ENCODE results near the gene OR51A7.
"Not testable (repeated sequence)": the region's sequence is repeated elsewhere in the genome, so short reads cannot be mapped to it uniquely, and the experiment has no call there.

The OR51A7 gene, protein sequence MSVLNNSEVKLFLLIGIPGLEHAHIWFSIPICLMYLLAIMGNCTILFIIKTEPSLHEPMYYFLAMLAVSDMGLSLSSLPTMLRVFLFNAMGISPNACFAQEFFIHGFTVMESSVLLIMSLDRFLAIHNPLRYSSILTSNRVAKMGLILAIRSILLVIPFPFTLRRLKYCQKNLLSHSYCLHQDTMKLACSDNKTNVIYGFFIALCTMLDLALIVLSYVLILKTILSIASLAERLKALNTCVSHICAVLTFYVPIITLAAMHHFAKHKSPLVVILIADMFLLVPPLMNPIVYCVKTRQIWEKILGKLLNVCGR

GRCh38 chr11:4903484-4903883 lies at the start of gene OR51A7:
OR51A7 (plus strand) TSS chr11:4903783; CDS start chr11:4907370, 3,587 bp downstream.
- FAIRE-seq (no peak), DNase-seq (ENCODE audit: insufficient read length, low spot score) (no peak)
- no peak for TF ChIP-seq POLR2A (IDR thresholded peaks at IDR 0.05; ENCODE audit: low read depth, low read length)

- FAIRE-seq; DNase-seq (ENCODE audit: insufficient read length, low spot score): not testable (repeated sequence)
Measured at GRCh38 chr11:4854286-4854685, 49.3 kb upstream of the OR51A7 start.

DNA sequence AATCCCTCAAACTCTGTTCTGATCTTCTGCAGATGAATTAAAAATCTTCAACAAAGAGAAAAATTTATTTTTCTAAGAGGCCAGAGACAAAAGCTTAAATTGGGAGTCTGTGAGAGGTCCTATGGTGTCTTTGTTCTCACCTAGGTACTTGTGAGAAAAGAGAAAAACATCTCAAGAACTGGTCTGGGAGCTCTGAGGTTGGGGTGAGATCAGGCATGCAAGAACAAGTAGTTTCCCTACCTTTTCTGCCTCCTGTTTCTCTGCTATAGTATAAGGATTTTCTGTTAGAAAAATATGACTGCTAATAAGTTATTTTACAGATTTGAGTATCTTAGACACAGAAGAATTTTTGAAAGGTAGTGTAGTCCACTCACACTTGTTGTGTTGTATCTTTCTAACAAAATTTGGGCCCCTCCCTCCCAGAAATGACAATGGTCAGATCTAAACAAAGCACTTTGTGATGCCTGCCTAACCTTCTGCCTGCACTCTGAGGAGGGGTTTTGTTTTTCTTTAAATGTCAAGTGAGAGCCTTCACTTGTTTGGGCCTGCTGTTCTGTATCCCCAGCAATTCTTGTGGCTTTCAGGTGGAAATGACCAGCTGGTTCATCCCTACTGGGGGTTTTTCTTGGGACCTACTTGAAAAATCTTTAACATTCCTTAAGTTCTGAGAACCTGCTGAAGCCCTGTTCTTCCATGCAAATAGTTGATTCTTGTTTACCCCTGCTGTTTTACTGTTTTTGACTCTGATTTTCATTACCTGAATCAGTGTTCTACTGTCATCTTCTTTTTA lies 40.9 kb upstream of the OR51A7 start:
- no peak for DNase-seq (ENCODE audit: insufficient read length, low spot score)
- no peak for FAIRE-seq
- TF ChIP-seq POLR2A (IDR thresholded peaks at IDR 0.05; ENCODE audit: low read depth, low read length): no peak

DNA sequence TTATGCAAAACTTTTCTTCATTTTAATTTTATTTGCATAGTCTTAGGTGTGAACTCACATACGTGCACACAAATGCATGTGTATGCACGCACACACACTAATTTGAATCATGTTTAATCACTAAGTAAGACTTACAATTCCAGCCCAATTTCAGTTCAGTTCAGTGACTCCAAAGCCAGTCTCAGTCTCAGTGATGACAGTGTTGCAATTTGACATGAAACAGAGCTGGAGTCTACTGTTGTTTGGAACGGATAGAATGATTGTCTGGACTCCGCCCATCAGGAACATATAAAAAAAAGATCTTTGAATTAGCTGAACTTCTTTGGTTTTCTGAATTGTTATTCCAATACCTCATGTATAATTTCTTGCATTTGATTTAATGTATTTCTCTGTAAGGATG lies 39.7 kb upstream of the OR51A7 start:
- TF ChIP-seq POLR2A (IDR thresholded peaks at IDR 0.05; ENCODE audit: low read depth, low read length): no peak
- FAIRE-seq: no peak
- DNase-seq (ENCODE audit: insufficient read length, low spot score): no peak

- FAIRE-seq (no peak), DNase-seq (ENCODE audit: insufficient read length, low spot score) (no peak)
- TF ChIP-seq POLR2A (IDR thresholded peaks at IDR 0.05; ENCODE audit: low read depth, low read length): no peak
Measured at GRCh38 chr11:4865855-4866254, 37.7 kb upstream of the OR51A7 start.

- FAIRE-seq: no peak
- TF ChIP-seq POLR2A (IDR thresholded peaks at IDR 0.05; ENCODE audit: low read depth, low read length): no peak
- DNase-seq (ENCODE audit: insufficient read length, low spot score): no peak
Measured at GRCh38 chr11:4881188-4881587, 22.4 kb upstream of the OR51A7 start.

GRCh38 chr11:4881860-4882500 lies 21.6 kb upstream of the OR51A7 start, which contains the start of gene OR51T1:
OR51T1 (plus strand) TSS chr11:4881900; CDS start chr11:4881900, 0 bp downstream.
- no peak for DNase-seq (ENCODE audit: insufficient read length, low spot score)
- FAIRE-seq: no peak
- no peak for TF ChIP-seq POLR2A (IDR thresholded peaks at IDR 0.05; ENCODE audit: low read depth, low read length)

DNA sequence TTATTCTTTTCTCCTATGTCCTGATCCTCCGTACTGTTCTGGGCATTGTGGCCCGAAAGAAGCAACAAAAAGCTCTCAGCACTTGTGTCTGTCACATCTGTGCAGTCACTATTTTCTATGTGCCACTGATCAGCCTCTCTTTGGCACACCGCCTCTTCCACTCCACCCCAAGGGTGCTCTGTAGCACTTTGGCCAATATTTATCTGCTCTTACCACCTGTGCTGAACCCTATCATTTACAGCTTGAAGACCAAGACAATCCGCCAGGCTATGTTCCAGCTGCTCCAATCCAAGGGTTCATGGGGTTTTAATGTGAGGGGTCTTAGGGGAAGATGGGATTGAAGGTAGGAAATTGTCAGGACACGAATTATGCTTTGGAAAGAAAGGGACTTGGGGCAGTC lies 21.0 kb upstream of the OR51A7 start:
- DNase-seq (ENCODE audit: insufficient read length, low spot score): no peak

DNA sequence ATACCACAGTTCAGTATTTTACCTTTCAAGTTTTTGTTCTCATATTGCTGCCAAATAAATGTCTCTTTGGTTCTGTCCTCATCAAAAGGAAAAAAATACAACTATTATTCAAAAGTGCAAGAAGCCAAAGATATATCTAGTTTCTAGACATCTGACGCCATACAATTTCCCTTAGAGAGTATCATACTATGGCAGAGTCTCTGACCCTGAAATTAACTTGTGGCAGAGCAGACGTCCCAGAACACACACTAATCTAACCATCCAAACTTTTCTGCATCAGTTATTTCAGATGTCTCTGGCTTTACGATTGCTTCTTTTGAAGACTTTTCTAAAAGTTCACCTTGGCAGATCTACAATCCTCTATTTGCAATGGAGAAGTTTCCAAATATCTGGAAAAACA lies 19.2 kb upstream of the OR51A7 start:
- TF ChIP-seq POLR2A (IDR thresholded peaks at IDR 0.05; ENCODE audit: low read depth, low read length): no peak
- FAIRE-seq: no peak

More for the DNA sequence above, 21.0 kb upstream of the OR51A7 start:
- FAIRE-seq: no peak
- no peak for TF ChIP-seq POLR2A (IDR thresholded peaks at IDR 0.05; ENCODE audit: low read depth, low read length)

GRCh38 chr11:4886186-4886585 lies 17.4 kb upstream of the OR51A7 start:
- no peak for TF ChIP-seq POLR2A (IDR thresholded peaks at IDR 0.05; ENCODE audit: low read depth, low read length)
- DNase-seq (ENCODE audit: insufficient read length, low spot score): no peak
- FAIRE-seq: no peak

More for the DNA sequence above, 19.2 kb upstream of the OR51A7 start:
- DNase-seq (ENCODE audit: insufficient read length, low spot score): no peak

DNA sequence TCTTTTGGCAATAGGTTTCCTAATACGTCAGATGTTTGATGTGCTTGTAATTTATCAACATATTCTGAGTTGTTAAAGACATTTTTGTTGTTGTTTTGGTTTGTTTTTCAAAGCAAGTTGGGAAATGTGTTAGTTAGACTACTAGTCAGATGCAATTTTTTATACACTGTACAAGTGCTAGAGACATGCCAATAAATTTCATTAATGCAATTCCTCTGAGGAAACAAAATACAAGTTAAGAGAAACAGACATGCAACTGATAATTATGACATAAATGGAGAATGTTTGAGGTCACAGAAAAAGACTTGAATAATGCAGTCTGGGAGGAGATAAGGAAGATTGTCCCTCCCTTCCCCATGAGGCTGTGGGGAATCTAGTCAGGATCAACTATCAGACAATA lies 16.0 kb upstream of the OR51A7 start:
- no peak for DNase-seq (ENCODE audit: insufficient read length, low spot score)
- TF ChIP-seq POLR2A (IDR thresholded peaks at IDR 0.05; ENCODE audit: low read depth, low read length): no peak
- FAIRE-seq: no peak

- no peak for TF ChIP-seq POLR2A (IDR thresholded peaks at IDR 0.05; ENCODE audit: low read depth, low read length)
- FAIRE-seq (peak; percentile 27), DNase-seq (ENCODE audit: insufficient read length, low spot score) (no peak)
Measured at GRCh38 chr11:4890279-4890678, 13.3 kb upstream of the OR51A7 start.

- FAIRE-seq (peak; percentile 97), DNase-seq (ENCODE audit: insufficient read length, low spot score) (peak; percentile 13)
- TF ChIP-seq POLR2A (IDR thresholded peaks at IDR 0.05; ENCODE audit: low read depth, low read length): no peak
Measured at GRCh38 chr11:4891996-4892640, 11.5 kb upstream of the OR51A7 start.

- FAIRE-seq (no peak), DNase-seq (ENCODE audit: insufficient read length, low spot score) (no peak)
Measured at GRCh38 chr11:4916581-4916980, 13.0 kb downstream of the OR51A7 start.

More at GRCh38 chr11:4916581-4916980, 13.0 kb downstream of the OR51A7 start:
- TF ChIP-seq POLR2A (IDR thresholded peaks at IDR 0.05; ENCODE audit: low read depth, low read length): no peak
